Measurements from ENCODE around the gene TENM3. TPM values are rescaled to one million over a fixed set of nuclear protein-coding genes. Genes with fewer than 3 reads are reported as not detected.

Gene TENM3
- total RNA-seq, 1 donor from 2014 or later: not detected

GRCh38 chr4:182640932-182641331 is 397.7 kb downstream of the TENM3 start:
- Mint-ChIP-seq H3K36me3 (ENCODE audit: low read depth) (no peaks in the 10 kb centered on the region), H3K9me3 (peaks cover 4% of the 10 kb centered on the region), H3K4me3 (no peak overlapping the region), H3K4me1 (no peaks in the 10 kb centered on the region), H3K27me3 (no peaks in the 10 kb centered on the region), H3K27ac (no peak overlapping the region)
- DNase-seq (no peak), ATAC-seq (ENCODE audit: low read depth) (no peak)
- TF ChIP-seq CTCF (IDR thresholded peaks at IDR 0.05): no peak
- intact Hi-C loops (cut with micrococcal nuclease): no loop called here
- POLR2A ChIA-PET: no interaction called here
- CTCF ChIA-PET: no interaction called here

GRCh38 chr4:182642831-182643230 is 399.6 kb downstream of the TENM3 start:
- ChIA-PET POLR2A (no interaction called here), CTCF (no interaction called here)
- no peak for DNase-seq
- ATAC-seq (ENCODE audit: low read depth): no peak
- Mint-ChIP-seq H3K27ac (no peak overlapping the region), H3K4me1 (no peaks in the 10 kb centered on the region), H3K4me3 (no peak overlapping the region), H3K9me3 (peaks cover 6% of the 10 kb centered on the region), H3K36me3 (ENCODE audit: low read depth) (no peaks in the 10 kb centered on the region), H3K27me3 (no peaks in the 10 kb centered on the region)
- intact Hi-C loops (cut with micrococcal nuclease): no loop called here
- TF ChIP-seq CTCF (IDR thresholded peaks at IDR 0.05): no peak

- POLR2A ChIA-PET: no interaction called here
- ATAC-seq (ENCODE audit: low read depth) (no peak), DNase-seq (no peak)
- CTCF ChIA-PET: no interaction called here
- H3K27me3 Mint-ChIP-seq: no peaks in the 10 kb centered on the region
- intact Hi-C loops (cut with micrococcal nuclease): no loop called here
- no peaks in the 10 kb centered on the region for H3K4me1 Mint-ChIP-seq
- no peak for TF ChIP-seq CTCF (IDR thresholded peaks at IDR 0.05)
- no peak overlapping the region for H3K4me3 Mint-ChIP-seq
- H3K9me3 Mint-ChIP-seq: peaks cover 6% of the 10 kb centered on the region
- no peaks in the 10 kb centered on the region for H3K36me3 Mint-ChIP-seq (ENCODE audit: low read depth)
- H3K27ac Mint-ChIP-seq: no peak overlapping the region
Observed at GRCh38 chr4:182643801-182644682, 400.8 kb downstream of the TENM3 start.

GRCh38 chr4:182644683-182645050 is 401.5 kb downstream of the TENM3 start:
- POLR2A ChIA-PET: no interaction called here
- Mint-ChIP-seq H3K9me3 (peaks cover 6% of the 10 kb centered on the region), H3K27me3 (no peaks in the 10 kb centered on the region), H3K27ac (no peak overlapping the region), H3K4me1 (no peaks in the 10 kb centered on the region), H3K4me3 (no peak overlapping the region), H3K36me3 (ENCODE audit: low read depth) (no peaks in the 10 kb centered on the region)
- CTCF ChIA-PET: no interaction called here
- no peak for DNase-seq
- ATAC-seq (ENCODE audit: low read depth): no peak
- intact Hi-C loops (cut with micrococcal nuclease): no loop called here
- no peak for TF ChIP-seq CTCF (IDR thresholded peaks at IDR 0.05)

GRCh38 chr4:182645511-182645910 is 402.3 kb downstream of the TENM3 start:
- ATAC-seq (ENCODE audit: low read depth) (no peak), DNase-seq (no peak)
- no peak overlapping the region for H3K27ac Mint-ChIP-seq
- peaks cover 6% of the 10 kb centered on the region for H3K9me3 Mint-ChIP-seq
- H3K4me1 Mint-ChIP-seq: no peaks in the 10 kb centered on the region
- ChIA-PET POLR2A (no interaction called here), CTCF (no interaction called here)
- peaks cover 2% of the 10 kb centered on the region for H3K27me3 Mint-ChIP-seq
- no peak for TF ChIP-seq CTCF (IDR thresholded peaks at IDR 0.05)
- intact Hi-C loops (cut with micrococcal nuclease): no loop called here
- H3K4me3 Mint-ChIP-seq: no peak overlapping the region
- H3K36me3 Mint-ChIP-seq (ENCODE audit: low read depth): no peaks in the 10 kb centered on the region
